Dermis microvascular lymphatic vessel endothelial cell (primary cell): ENCODE data around the gene MPV17L. TPM values are rescaled to one million over a fixed set of nuclear protein-coding genes. Genes with fewer than 3 reads are reported as not detected.
"Not testable (repeated sequence)": the region's sequence is repeated elsewhere in the genome, so short reads cannot be mapped to it uniquely, and the experiment has no call there.

Experiments
- DNase-seq, 2 donors: peaks; one replicate each; pipeline versions ENCODE4 v3.0.0 to v3.0.0-alpha.2; 2010; ENCODE audit warnings: low read depth in 2 of 2
- total RNA-seq: library from RNA; depleted of rRNA; stranded (reverse); fragments of >200 nt; gene quantifications from 2 replicates; pipeline ENCODE4 v1.2.1, GENCODE V29; 2014

The MPV17L gene
- 0.13 and 0.25 TPM in 2 replicates for total RNA-seq

GRCh38 chr16:15395631-15396508 lies at the start of gene MPV17L:
MPV17L (plus strand) TSS chr16:15395754; CDS start chr16:15395898, 144 bp downstream.
- DNase-seq: not testable (repeated sequence)

GRCh38 chr16:15348721-15349120 lies 46.8 kb upstream of the MPV17L start:
- DNase-seq: not testable (repeated sequence)

- not testable (repeated sequence) for DNase-seq
Observed at GRCh38 chr16:15351251-15351650, 44.3 kb upstream of the MPV17L start.

- not testable (repeated sequence) for DNase-seq
Observed at GRCh38 chr16:15351745-15352144, 43.8 kb upstream of the MPV17L start.

GRCh38 chr16:15352852-15353251 lies 42.7 kb upstream of the MPV17L start:
- not testable (repeated sequence) for DNase-seq

GRCh38 chr16:15354846-15355245 lies 40.7 kb upstream of the MPV17L start:
- not testable (repeated sequence) for DNase-seq

GRCh38 chr16:15357495-15357894 lies 38.1 kb upstream of the MPV17L start:
- DNase-seq: not testable (repeated sequence)

- DNase-seq: not testable (repeated sequence)
Observed at GRCh38 chr16:15378194-15378593, 17.4 kb upstream of the MPV17L start, which contains the start of gene NPIPA5. NPIPA5 (minus strand) TSS chr16:15378294; CDS start chr16:15378294, 0 bp downstream.

- not testable (repeated sequence) for DNase-seq
Observed at GRCh38 chr16:15382810-15383209, 12.7 kb upstream of the MPV17L start.

- not testable (repeated sequence) for DNase-seq
Observed at GRCh38 chr16:15388060-15388459, 7.5 kb upstream of the MPV17L start.

GRCh38 chr16:15389916-15390315 lies 5.6 kb upstream of the MPV17L start:
- DNase-seq: not testable (repeated sequence)

GRCh38 chr16:15393025-15393424 lies 2.5 kb upstream of the MPV17L start:
- not testable (repeated sequence) for DNase-seq

- DNase-seq: not testable (repeated sequence)
Observed at GRCh38 chr16:15396509-15396829, 915 bp downstream of the MPV17L start.

GRCh38 chr16:15396948-15397594 lies 1.5 kb downstream of the MPV17L start:
- DNase-seq: no peak

- DNase-seq: no peak
Observed at GRCh38 chr16:15398618-15399316, 3.2 kb downstream of the MPV17L start.

GRCh38 chr16:15399317-15399716 lies 3.8 kb downstream of the MPV17L start:
- DNase-seq: no peak

GRCh38 chr16:15400314-15400713 lies 4.8 kb downstream of the MPV17L start:
- DNase-seq: not testable (repeated sequence)

- DNase-seq: no peak
Observed at GRCh38 chr16:15401972-15402371, 6.4 kb downstream of the MPV17L start.

- DNase-seq: no peak
Observed at GRCh38 chr16:15403392-15403995, 7.9 kb downstream of the MPV17L start.

- not testable (repeated sequence) for DNase-seq
Observed at GRCh38 chr16:15404091-15404490, 8.5 kb downstream of the MPV17L start.

GRCh38 chr16:15404792-15405191 lies 9.2 kb downstream of the MPV17L start:
- no peak for DNase-seq
